HG03457 (cell line): Measurements from ENCODE around the gene AGTR2.
"Not testable (repeated sequence)": the region's sequence is repeated elsewhere in the genome, so short reads cannot be mapped to it uniquely, and the experiment has no call there.

Experiments used
- ATAC-seq: cut with Tn5 transposase; IDR thresholded peaks from one replicate; pipeline ENCODE4 v1.9.1; 2021; ENCODE audit warnings: moderate number of reproducible peaks; ENCODE audit not compliant: unreplicated experiment

Gene AGTR2

GRCh38 chrX:116170511-116170910 lies at the start of gene AGTR2:
Gene AGTR2 (plus strand): TSS chrX:116170744. CDS start chrX:116172281, 1,537 bp downstream.
- no peak for ATAC-seq

- no peak for ATAC-seq
Observed at GRCh38 chrX:116135277-116135676, 35.3 kb upstream of the AGTR2 start.

GRCh38 chrX:116141270-116141669 lies 29.3 kb upstream of the AGTR2 start:
- not testable (repeated sequence) for ATAC-seq

GRCh38 chrX:116142976-116143375 lies 27.6 kb upstream of the AGTR2 start:
- ATAC-seq: no peak

GRCh38 chrX:116172976-116173375 lies 2.4 kb downstream of the AGTR2 start:
- no peak for ATAC-seq

GRCh38 chrX:116181300-116181699 lies 10.8 kb downstream of the AGTR2 start:
- no peak for ATAC-seq

GRCh38 chrX:116185163-116185562 lies 14.6 kb downstream of the AGTR2 start:
- no peak for ATAC-seq

GRCh38 chrX:116194649-116195048 lies 24.1 kb downstream of the AGTR2 start:
- ATAC-seq: no peak

- ATAC-seq: no peak
Observed at GRCh38 chrX:116198235-116198634, 27.7 kb downstream of the AGTR2 start.

GRCh38 chrX:116198810-116199209 lies 28.3 kb downstream of the AGTR2 start:
- ATAC-seq: no peak

- ATAC-seq: no peak
Observed at GRCh38 chrX:116204932-116205331, 34.4 kb downstream of the AGTR2 start.

GRCh38 chrX:116213262-116213661 lies 42.7 kb downstream of the AGTR2 start:
- no peak for ATAC-seq

GRCh38 chrX:116217080-116217479 lies 46.5 kb downstream of the AGTR2 start:
- not testable (repeated sequence) for ATAC-seq
